Stimulated activated CD4-positive, alpha-beta T cell treated with anti-CD3 and anti-CD28 coated beads, Interleukin-2, amount 100 ng/mL, for 24 hours (primary cell): ENCODE results near the gene NADSYN1.

Experiments used
- DNase-seq, 2 donors: peaks; one replicate each; pipeline ENCODE4 v3.0.0-alpha.2; 2020

Gene NADSYN1

GRCh38 chr11:71474771-71475483 is 21.9 kb downstream of the NADSYN1 start:
- no peak for DNase-seq

GRCh38 chr11:71476031-71476430 is 23.0 kb downstream of the NADSYN1 start:
- DNase-seq = no peak

- DNase-seq = no peak
Measured at GRCh38 chr11:71476926-71477640, 24.1 kb downstream of the NADSYN1 start.

- DNase-seq = no peak
Measured at GRCh38 chr11:71477641-71478527, 24.9 kb downstream of the NADSYN1 start.

- DNase-seq = no peak
Measured at GRCh38 chr11:71478528-71478840, 25.5 kb downstream of the NADSYN1 start.

- no peak for DNase-seq
Measured at GRCh38 chr11:71481101-71481960, 28.3 kb downstream of the NADSYN1 start.

GRCh38 chr11:71482216-71482615 is 29.2 kb downstream of the NADSYN1 start:
- DNase-seq = no peak

- no peak for DNase-seq
Measured at GRCh38 chr11:71482746-71483364, 29.9 kb downstream of the NADSYN1 start.

GRCh38 chr11:71483692-71484091 is 30.7 kb downstream of the NADSYN1 start:
- no peak for DNase-seq

- DNase-seq = no peak
Measured at GRCh38 chr11:71484248-71485062, 31.5 kb downstream of the NADSYN1 start.

GRCh38 chr11:71485063-71485399 is 32.0 kb downstream of the NADSYN1 start:
- DNase-seq = no peak

- DNase-seq = no peak
Measured at GRCh38 chr11:71485466-71485865, 32.5 kb downstream of the NADSYN1 start.

GRCh38 chr11:71486320-71486719 is 33.3 kb downstream of the NADSYN1 start:
- DNase-seq = no peak

GRCh38 chr11:71488681-71489270 is 35.8 kb downstream of the NADSYN1 start:
- DNase-seq = no peak

GRCh38 chr11:71489311-71490043 is 36.5 kb downstream of the NADSYN1 start:
- peak; percentile 65 to 77 for DNase-seq

- no peak for DNase-seq
Measured at GRCh38 chr11:71490044-71490730, 37.2 kb downstream of the NADSYN1 start.

GRCh38 chr11:71490731-71491390 is 37.9 kb downstream of the NADSYN1 start:
- DNase-seq = no peak

- DNase-seq = no peak
Measured at GRCh38 chr11:71491531-71491930, 38.5 kb downstream of the NADSYN1 start.

GRCh38 chr11:71491940-71492339 is 38.9 kb downstream of the NADSYN1 start:
- DNase-seq = peak in 1 of 2 donors; percentile 9
